GM23338 (cell line): ENCODE results near the gene PCSK5.
"Not testable (repeated sequence)": the region's sequence is repeated elsewhere in the genome, so short reads cannot be mapped to it uniquely, and the experiment has no call there.

Experiments used
- CTCF ChIP-seq, 2 experiments: fragments of 200-600 bp in 1 of 2; sonication (generic) in 1 of 2; conservative IDR thresholded peaks; 2 replicates each; pipeline versions ENCODE4 v1.5.1 to v1.6.1; 2016 to 2017; ENCODE audit warnings: antibody characterized with exemption in 2 of 2, low read depth in 2 of 2, mild to moderate bottlenecking in 2 of 2, moderate library complexity in 1 of 2
- POLR2AphosphoS5 ChIP-seq: IDR thresholded peaks from 2 replicates; pipeline ENCODE4 v1.6.1; 2016; ENCODE audit warnings: antibody characterized with exemption, low read depth
- REST ChIP-seq: IDR thresholded peaks from one replicate; pipeline ENCODE4 v1.6.1; 2018; ENCODE audit warnings: antibody characterized with exemption; ENCODE audit not compliant: unreplicated experiment

DNA sequence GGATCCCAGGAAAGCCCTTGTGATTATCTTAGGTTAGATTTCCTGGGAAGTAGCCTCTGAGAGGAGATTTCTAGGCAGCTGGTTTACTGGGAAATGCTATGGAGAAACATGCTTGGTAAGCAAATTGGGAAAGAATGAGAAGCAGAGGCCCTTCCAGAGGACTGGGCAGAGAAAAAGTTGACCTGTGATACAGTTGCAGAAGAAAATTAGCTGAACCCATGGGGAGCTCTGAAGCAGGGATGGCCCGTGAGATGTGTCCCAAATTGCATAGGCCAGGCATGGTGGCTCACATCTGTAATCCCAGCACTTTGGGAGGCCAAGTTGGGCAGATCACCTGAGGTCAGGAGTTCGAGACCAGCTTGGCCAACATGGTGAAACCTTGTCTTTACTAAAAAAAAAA lies 21.9 kb upstream of the PCSK5 start:
- not testable (repeated sequence) for TF ChIP-seq CTCF (conservative IDR thresholded peaks at IDR 0.05; ENCODE audit: low read depth in 2 of 2); POLR2AphosphoS5; REST
